CD4-positive, alpha-beta memory T cell (primary cell): ENCODE measurements around the gene BTD. TPM values are rescaled to one million over a fixed set of nuclear protein-coding genes. Genes with fewer than 3 reads are reported as not detected.

ENCODE experiments used
- CTCF ChIA-PET: fragments of 350-600 bp; sonication (Branson Sonifier 250); formaldehyde crosslinking; loops from one replicate; lab custom pipeline; 2021; ENCODE audit warnings: inconsistent platforms; ENCODE audit not compliant: partially characterized antibody; lab: Charles Lee
- POLR2A ChIA-PET: fragments of 350-600 bp; sonication (Branson Sonifier 250); formaldehyde crosslinking; loops from one replicate; lab custom pipeline; 2021; ENCODE audit not compliant: partially characterized antibody; lab: Charles Lee
- DNase-seq, 5 donors: peaks; one replicate each; pipeline versions ENCODE4 v3.0.0 to v3.0.0-alpha.2; 2020 to 2022; ENCODE audit warnings: mixed read lengths in 1 of 5
- H3K27ac ChIP-seq: one replicate; pipeline ENCODE4 v1.7.0; 2013; ENCODE audit warnings: low read depth, low read length
- H3K27me3 ChIP-seq: 2 replicates; pipeline ENCODE4 v1.7.0; 2013; ENCODE audit warnings: mild to moderate bottlenecking, low read length, moderate library complexity; ENCODE audit not compliant: insufficient read depth
- H3K36me3 ChIP-seq: 2 replicates; pipeline ENCODE4 v1.7.0; 2013; ENCODE audit warnings: mild to moderate bottlenecking, low read length, moderate library complexity; ENCODE audit not compliant: insufficient read depth
- H3K4me1 ChIP-seq: 2 replicates; pipeline ENCODE4 v1.7.0; 2013; ENCODE audit warnings: mild to moderate bottlenecking, low read length, moderate library complexity; ENCODE audit not compliant: insufficient read depth
- H3K4me3 ChIP-seq, 2 donors: one replicate each; pipeline ENCODE4 v1.7.0; 2013; ENCODE audit warnings: low read length in 2 of 2, mild to moderate bottlenecking in 1 of 2
- H3K9me3 ChIP-seq, 2 donors: one replicate each; pipeline ENCODE4 v1.7.0; 2013; ENCODE audit warnings: low read length in 2 of 2, control low read depth in 1 of 2; ENCODE audit not compliant: control insufficient read depth in 1 of 2
- H3K27ac Mint-ChIP-seq, 7 donors: one replicate each; pipeline ENCODE4 v1.8.0; 2020 to 2021; ENCODE audit warnings: mixed read lengths in 7 of 7, mild to moderate bottlenecking in 6 of 7, inconsistent platforms in 3 of 7, moderate library complexity in 3 of 7
- H3K27me3 Mint-ChIP-seq, 2 donors: one replicate each; pipeline ENCODE4 v1.8.0; 2020 to 2021; ENCODE audit warnings: mixed read lengths in 2 of 2
- H3K36me3 Mint-ChIP-seq, 2 donors: one replicate each; pipeline ENCODE4 v1.8.0; 2020 to 2021; ENCODE audit warnings: mixed read lengths in 2 of 2, inconsistent platforms in 1 of 2, mild to moderate bottlenecking in 1 of 2
- H3K4me1 Mint-ChIP-seq, 4 donors: one replicate each; pipeline ENCODE4 v1.8.0; 2020 to 2021; ENCODE audit warnings: mixed read lengths in 4 of 4, mild to moderate bottlenecking in 1 of 4
- H3K4me3 Mint-ChIP-seq, 8 donors: one replicate each; pipeline ENCODE4 v1.8.0; 2020 to 2021; ENCODE audit warnings: mixed read lengths in 8 of 8, mild to moderate bottlenecking in 7 of 8, moderate library complexity in 6 of 8, inconsistent platforms in 3 of 8
- H3K9me3 Mint-ChIP-seq, 8 donors: one replicate each; pipeline ENCODE4 v1.8.0; 2020 to 2021; ENCODE audit warnings: mixed read lengths in 8 of 8, mild to moderate bottlenecking in 5 of 8, inconsistent platforms in 3 of 8, moderate library complexity in 1 of 8
- intact Hi-C: fragments of 100-400 bp; cut with micrococcal nuclease; formaldehyde crosslinking; loops from one replicate; pipeline ENCODE4 v1.15.1; 2023
- polyA plus RNA-seq, 2 donors: library from polyadenylated mRNA; unstranded; fragments of 300-500 nt; fragmentation: Illumina TruSeq; gene quantifications; one replicate each; pipeline ENCODE4 v1.2.3, GENCODE V29; 2021
- total RNA-seq, 2 experiments: library from RNA; stranded (reverse); gene quantifications; one replicate each; pipeline ENCODE4 v1.2.3, GENCODE V29; 2021

The BTD gene
- total and polyA plus RNA-seq, 4 experiments from 2014 or later, result 23.4 to 40.5 (median 25.5) TPM

- H3K27me3 Mint-ChIP-seq, result no peaks in the 10 kb centered on the region
- DNase-seq, result no peak
- no peaks in the 10 kb centered on the region for H3K36me3 ChIP-seq
- H3K9me3 Mint-ChIP-seq, result peaks cover 7 to 60% (median 33%) of the 10 kb centered on the region in 8 donors
- H3K9me3 ChIP-seq, result peaks cover 0 to 16% of the 10 kb centered on the region in 2 donors
- H3K4me3 ChIP-seq, result no peak overlapping the region
- ChIA-PET POLR2A (no interaction called here), CTCF (interaction anchor here (0.6 kb wide), 1 partner anchor 55 kb away, joined by 3 read pairs; no protein-coding TSS in a partner anchor)
- H3K27me3 ChIP-seq, result no peaks in the 10 kb centered on the region
- peaks cover 7 to 28% (median 13%) of the 10 kb centered on the region in 4 donors for H3K4me1 Mint-ChIP-seq
- no peak overlapping the region for H3K27ac Mint-ChIP-seq
- no peak overlapping the region for H3K27ac ChIP-seq
- H3K4me1 ChIP-seq, result peaks cover 14% of the 10 kb centered on the region
- peak overlapping the region in 2 of 8 donors; percentile 1 to 60 for H3K4me3 Mint-ChIP-seq
- peaks cover 8 to 32% of the 10 kb centered on the region in 2 donors for H3K36me3 Mint-ChIP-seq
- intact Hi-C loops, result no loop called here
These were observed 57.9 kb downstream of the BTD start for GRCh38 chr3:15659254-15659975.

GRCh38 chr3:15660055-15660935, 58.8 kb downstream of the BTD start:
- no peak for DNase-seq
- Mint-ChIP-seq H3K27ac (peak overlapping the region in 1 of 7 donors; percentile 65), H3K27me3 (no peaks in the 10 kb centered on the region), H3K36me3 (peaks cover 8 to 32% of the 10 kb centered on the region in 2 donors), H3K4me1 (peaks cover 7 to 28% (median 13%) of the 10 kb centered on the region in 4 donors), H3K4me3 (peak overlapping the region in 1 of 8 donors; percentile 47), H3K9me3 (peaks cover 7 to 54% (median 29%) of the 10 kb centered on the region in 8 donors)
- intact Hi-C loops, result no loop called here
- Histone ChIP-seq H3K9me3 (peaks cover 0 to 16% of the 10 kb centered on the region in 2 donors), H3K4me1 (peaks cover 14% of the 10 kb centered on the region), H3K36me3 (no peaks in the 10 kb centered on the region), H3K27me3 (no peaks in the 10 kb centered on the region), H3K4me3 (no peak overlapping the region), H3K27ac (no peak overlapping the region)
- CTCF ChIA-PET, result interaction anchor here (0.6 kb wide), 1 partner anchor 54 kb away, joined by 3 read pairs; no protein-coding TSS in a partner anchor
- POLR2A ChIA-PET, result interaction anchor here (0.8 kb wide), 1 partner anchor 59 kb away, joined by 4 read pairs; the partner anchor contains the start of genes BTD and HACL1

- intact Hi-C loops, result no loop called here
- H3K9me3 Mint-ChIP-seq, result peaks cover 3 to 18% (median 6%) of the 10 kb centered on the region in 8 donors
- Histone ChIP-seq H3K4me3 (no peak overlapping the region), H3K9me3 (no peaks in the 10 kb centered on the region), H3K4me1 (peaks cover 29% of the 10 kb centered on the region), H3K36me3 (no peaks in the 10 kb centered on the region), H3K27ac (no peak overlapping the region), H3K27me3 (no peaks in the 10 kb centered on the region)
- H3K4me1 Mint-ChIP-seq, result peaks cover 21 to 46% (median 31%) of the 10 kb centered on the region in 4 donors
- H3K27ac Mint-ChIP-seq, result no peak overlapping the region
- no peak overlapping the region for H3K4me3 Mint-ChIP-seq
- no peaks in the 10 kb centered on the region for H3K27me3 Mint-ChIP-seq
- DNase-seq, result no peak
- CTCF ChIA-PET, result no interaction called here
- POLR2A ChIA-PET, result interaction anchor here (0.9 to 1.3 kb wide), 2 partner anchors 15 to 17 kb away, joined by 4 read pairs; no protein-coding TSS in a partner anchor
- peaks cover 7 to 21% of the 10 kb centered on the region in 2 donors for H3K36me3 Mint-ChIP-seq
These were observed 62.6 kb downstream of the BTD start for GRCh38 chr3:15664144-15664543.

- DNase-seq, result no peak
- peaks cover 9% of the 10 kb centered on the region for H3K36me3 ChIP-seq
- ChIA-PET CTCF (interaction anchor here (1.0 kb wide), 1 partner anchor 9 kb away, joined by 3 read pairs; no protein-coding TSS in a partner anchor), POLR2A (no interaction called here)
- Mint-ChIP-seq H3K27ac (peak overlapping the region in 1 of 7 donors; percentile 21), H3K36me3 (peaks cover 15 to 28% of the 10 kb centered on the region in 2 donors), H3K9me3 (peaks cover 0 to 13% (median 5%) of the 10 kb centered on the region in 8 donors), H3K4me1 (peaks cover 15 to 34% (median 24%) of the 10 kb centered on the region in 4 donors), H3K27me3 (no peaks in the 10 kb centered on the region), H3K4me3 (no peak overlapping the region)
- no peaks in the 10 kb centered on the region for H3K27me3 ChIP-seq
- no peak overlapping the region for H3K4me3 ChIP-seq
- H3K4me1 ChIP-seq, result peaks cover 17% of the 10 kb centered on the region
- no peaks in the 10 kb centered on the region for H3K9me3 ChIP-seq
- no peak overlapping the region for H3K27ac ChIP-seq
- intact Hi-C loops, result loop anchor here (5.0 kb wide), 1 partner anchor 33 kb away; no protein-coding TSS in a partner anchor
These were observed 64.1 kb downstream of the BTD start for GRCh38 chr3:15665510-15666150.

- Mint-ChIP-seq H3K4me3 (no peak overlapping the region), H3K36me3 (peaks cover 20 to 34% of the 10 kb centered on the region in 2 donors), H3K4me1 (peaks cover 14 to 33% (median 25%) of the 10 kb centered on the region in 4 donors), H3K27ac (no peak overlapping the region), H3K27me3 (no peaks in the 10 kb centered on the region), H3K9me3 (peaks cover 0 to 13% (median 5%) of the 10 kb centered on the region in 8 donors)
- intact Hi-C loops, result loop anchor here (5.0 kb wide), 1 partner anchor 34 kb away; no protein-coding TSS in a partner anchor
- POLR2A ChIA-PET, result interaction anchor here (0.5 to 1.9 kb wide), 2 partner anchors 65 to 73 kb away, joined by 3 to 5 read pairs; partner anchors contain the start of genes BTD and HACL1
- no peak overlapping the region for H3K27ac ChIP-seq
- peaks cover 9% of the 10 kb centered on the region for H3K36me3 ChIP-seq
- H3K4me1 ChIP-seq, result peaks cover 17% of the 10 kb centered on the region
- no peak for DNase-seq
- H3K27me3 ChIP-seq, result no peaks in the 10 kb centered on the region
- no peak overlapping the region for H3K4me3 ChIP-seq
- no peaks in the 10 kb centered on the region for H3K9me3 ChIP-seq
- CTCF ChIA-PET, result interaction anchor here (0.9 to 1.4 kb wide), 2 partner anchors 10 to 36 kb away, joined by 3 read pairs; no protein-coding TSS in a partner anchor
These were observed 64.7 kb downstream of the BTD start for GRCh38 chr3:15666277-15666676.

GRCh38 chr3:15667484-15667883, 65.9 kb downstream of the BTD start:
- H3K36me3 ChIP-seq, result peaks cover 9% of the 10 kb centered on the region
- H3K9me3 ChIP-seq, result no peaks in the 10 kb centered on the region
- peak overlapping the region; percentile 4 to 64 (median 52) for H3K27ac Mint-ChIP-seq
- peaks cover 17% of the 10 kb centered on the region for H3K4me1 ChIP-seq
- no peak overlapping the region for H3K4me3 ChIP-seq
- peaks cover 23 to 34% of the 10 kb centered on the region in 2 donors for H3K36me3 Mint-ChIP-seq
- peak; percentile 58 to 78 (median 65) for DNase-seq
- peak overlapping the region in 7 of 8 donors; percentile 14 to 56 (median 49) for H3K4me3 Mint-ChIP-seq
- peaks cover 14 to 31% (median 22%) of the 10 kb centered on the region in 4 donors for H3K4me1 Mint-ChIP-seq
- no peaks in the 10 kb centered on the region for H3K27me3 ChIP-seq
- no peaks in the 10 kb centered on the region for H3K27me3 Mint-ChIP-seq
- intact Hi-C loops, result loop anchor here (5.0 kb wide), 1 partner anchor 35 kb away; no protein-coding TSS in a partner anchor
- peaks cover 0 to 7% (median 0%) of the 10 kb centered on the region in 8 donors for H3K9me3 Mint-ChIP-seq
- ChIA-PET POLR2A (interaction anchor here (1.0 to 1.9 kb wide), 4 partner anchors 19 to 130 kb away, joined by 3 to 5 read pairs (median 3); partner anchors contain the start of genes BTD and HACL1), CTCF (interaction anchor here (1.0 to 1.4 kb wide), 3 partner anchors 20 to 144 kb away, joined by 3 to 4 read pairs (median 3); no protein-coding TSS in a partner anchor)
- no peak overlapping the region for H3K27ac ChIP-seq
